IPS-NIHi11 (cell line): ENCODE results near the gene BLCAP.
"Not testable (repeated sequence)": the region's sequence is repeated elsewhere in the genome, so short reads cannot be mapped to it uniquely, and the experiment has no call there.

Experiments
- DNase-seq: peaks from one replicate; pipeline ENCODE4 v3.0.0; 2012; ENCODE audit warnings: mixed read lengths, low spot score

The BLCAP gene

GRCh38 chr20:37556538-37556937, 28.9 kb upstream of the BLCAP start:
- DNase-seq: no peak

GRCh38 chr20:37554721-37555298, 27.1 kb upstream of the BLCAP start:
- DNase-seq: not testable (repeated sequence)

- no peak for DNase-seq
Measured at GRCh38 chr20:37552415-37552814, 24.7 kb upstream of the BLCAP start.

GRCh38 chr20:37551660-37552059, 24.0 kb upstream of the BLCAP start:
- DNase-seq: not testable (repeated sequence)

- DNase-seq: not testable (repeated sequence)
Measured at GRCh38 chr20:37550101-37550920, 22.6 kb upstream of the BLCAP start.

- no peak for DNase-seq
Measured at GRCh38 chr20:37547912-37548311, 20.2 kb upstream of the BLCAP start.

GRCh38 chr20:37545516-37545915, 17.8 kb upstream of the BLCAP start:
- DNase-seq: no peak

- DNase-seq: no peak
Measured at GRCh38 chr20:37544386-37544785, 16.7 kb upstream of the BLCAP start.

GRCh38 chr20:37543828-37544227, 16.2 kb upstream of the BLCAP start:
- no peak for DNase-seq

GRCh38 chr20:37542281-37542680, 14.6 kb upstream of the BLCAP start:
- DNase-seq: no peak

- DNase-seq: no peak
Measured at GRCh38 chr20:37541326-37541725, 13.7 kb upstream of the BLCAP start.

- DNase-seq: not testable (repeated sequence)
Measured at GRCh38 chr20:37540838-37541237, 13.2 kb upstream of the BLCAP start.

GRCh38 chr20:37540001-37540400, 12.3 kb upstream of the BLCAP start:
- DNase-seq: no peak

GRCh38 chr20:37539424-37539823, 11.7 kb upstream of the BLCAP start:
- no peak for DNase-seq

- no peak for DNase-seq
Measured at GRCh38 chr20:37538003-37538402, 10.3 kb upstream of the BLCAP start.

GRCh38 chr20:37537505-37537904, 9.8 kb upstream of the BLCAP start:
- DNase-seq: no peak

GRCh38 chr20:37535443-37536132, 7.9 kb upstream of the BLCAP start:
- DNase-seq: no peak

- DNase-seq: peak; percentile 52
Measured at GRCh38 chr20:37534401-37535157, 6.9 kb upstream of the BLCAP start.

- DNase-seq: no peak
Measured at GRCh38 chr20:37533154-37533715, 5.6 kb upstream of the BLCAP start.

GRCh38 chr20:37531856-37532255, 4.2 kb upstream of the BLCAP start:
- no peak for DNase-seq

GRCh38 chr20:37530696-37531095, 3.0 kb upstream of the BLCAP start:
- no peak for DNase-seq
